HG03521 (cell line): ENCODE measurements around the gene THSD4.
"Not testable (repeated sequence)": the region's sequence is repeated elsewhere in the genome, so short reads cannot be mapped to it uniquely, and the experiment has no call there.

Source experiments
- ATAC-seq: cut with Tn5 transposase; IDR thresholded peaks from one replicate; pipeline ENCODE4 v1.9.1; 2021; ENCODE audit warnings: mild to moderate bottlenecking, moderate library complexity; ENCODE audit not compliant: unreplicated experiment

Gene THSD4

GRCh38 chr15:71185706-71186105 is 70.4 kb downstream of the THSD4 start:
- no peak for ATAC-seq

GRCh38 chr15:71186267-71186666 is 71.0 kb downstream of the THSD4 start:
- ATAC-seq, result no peak

- ATAC-seq, result no peak
Observed at GRCh38 chr15:71187078-71187477, 71.8 kb downstream of the THSD4 start.

GRCh38 chr15:71187526-71187925 is 72.3 kb downstream of the THSD4 start:
- ATAC-seq, result no peak

- ATAC-seq, result no peak
Observed at GRCh38 chr15:71189718-71190117, 74.4 kb downstream of the THSD4 start.

GRCh38 chr15:71191296-71191695 is 76.0 kb downstream of the THSD4 start:
- ATAC-seq, result no peak

GRCh38 chr15:71192816-71193215 is 77.5 kb downstream of the THSD4 start:
- no peak for ATAC-seq

GRCh38 chr15:71194286-71194685 is 79.0 kb downstream of the THSD4 start:
- ATAC-seq, result no peak

GRCh38 chr15:71195242-71195641 is 80.0 kb downstream of the THSD4 start:
- ATAC-seq, result no peak

- no peak for ATAC-seq
Observed at GRCh38 chr15:71197620-71198019, 82.3 kb downstream of the THSD4 start.

- no peak for ATAC-seq
Observed at GRCh38 chr15:71198846-71199245, 83.6 kb downstream of the THSD4 start.

GRCh38 chr15:71199384-71200351 is 84.4 kb downstream of the THSD4 start:
- ATAC-seq, result no peak

GRCh38 chr15:71201477-71201876 is 86.2 kb downstream of the THSD4 start:
- no peak for ATAC-seq

- no peak for ATAC-seq
Observed at GRCh38 chr15:71202712-71203111, 87.4 kb downstream of the THSD4 start.

GRCh38 chr15:71203586-71204474 is 88.6 kb downstream of the THSD4 start:
- no peak for ATAC-seq

GRCh38 chr15:71207141-71207540 is 91.9 kb downstream of the THSD4 start:
- no peak for ATAC-seq

GRCh38 chr15:71212146-71212545 is 96.9 kb downstream of the THSD4 start:
- no peak for ATAC-seq

- ATAC-seq, result not testable (repeated sequence)
Observed at GRCh38 chr15:71213943-71214342, 98.7 kb downstream of the THSD4 start.

GRCh38 chr15:71215126-71215894 is 100.0 kb downstream of the THSD4 start:
- no peak for ATAC-seq

- no peak for ATAC-seq
Observed at GRCh38 chr15:71218272-71218805, 103.1 kb downstream of the THSD4 start.

GRCh38 chr15:71219101-71219500 is 103.8 kb downstream of the THSD4 start:
- ATAC-seq, result no peak
